Cortex of kidney (tissue), 1 donor: Measurements from ENCODE around the gene TAOK1.

Source experiments
- DNase-seq: peaks from one replicate; lab custom pipeline; 2025; lab: John Stamatoyannopoulos, UW

Gene TAOK1

DNA sequence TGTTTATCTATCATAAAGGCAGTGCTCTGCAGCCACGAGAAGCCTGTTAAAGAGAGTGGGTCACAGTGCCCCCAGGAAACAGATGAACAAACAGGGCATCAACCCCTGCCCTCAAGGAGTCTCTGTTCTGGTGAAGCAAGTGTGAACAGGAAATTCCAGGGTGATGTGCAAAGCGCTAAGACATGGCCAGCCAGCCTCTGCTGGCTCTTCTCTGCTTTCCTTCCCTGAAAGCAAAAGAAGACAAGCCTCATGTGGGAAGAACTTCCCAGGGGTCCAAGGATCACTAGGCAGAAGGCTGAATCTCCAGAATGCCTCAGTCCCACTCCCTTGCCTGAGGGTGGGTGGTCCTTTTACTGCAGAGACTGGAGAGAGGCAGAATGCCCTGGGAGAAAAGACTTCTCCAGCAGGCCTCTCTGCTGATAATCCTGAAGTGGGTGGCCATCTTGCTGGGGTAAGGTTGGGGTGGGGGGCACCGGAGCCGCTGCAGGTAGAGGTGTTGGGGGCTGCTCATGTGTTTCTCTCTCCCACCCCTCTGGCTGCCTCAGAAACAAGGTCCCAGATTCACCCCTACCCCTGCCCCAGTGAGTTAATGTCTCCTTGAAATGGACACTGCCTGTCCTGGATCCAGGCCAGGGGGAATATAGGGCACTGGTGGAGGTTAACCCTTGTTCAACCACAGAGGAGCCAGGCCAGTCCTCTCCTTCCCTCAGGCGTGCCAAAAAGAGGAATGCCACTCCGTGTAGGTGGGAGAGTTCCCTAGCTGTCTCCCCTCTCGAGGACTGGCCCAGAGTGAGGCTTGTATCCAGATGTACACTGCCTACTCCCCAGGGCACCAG, 205.2 kb downstream of the TAOK1 start:
- DNase-seq: no peak

DNA sequence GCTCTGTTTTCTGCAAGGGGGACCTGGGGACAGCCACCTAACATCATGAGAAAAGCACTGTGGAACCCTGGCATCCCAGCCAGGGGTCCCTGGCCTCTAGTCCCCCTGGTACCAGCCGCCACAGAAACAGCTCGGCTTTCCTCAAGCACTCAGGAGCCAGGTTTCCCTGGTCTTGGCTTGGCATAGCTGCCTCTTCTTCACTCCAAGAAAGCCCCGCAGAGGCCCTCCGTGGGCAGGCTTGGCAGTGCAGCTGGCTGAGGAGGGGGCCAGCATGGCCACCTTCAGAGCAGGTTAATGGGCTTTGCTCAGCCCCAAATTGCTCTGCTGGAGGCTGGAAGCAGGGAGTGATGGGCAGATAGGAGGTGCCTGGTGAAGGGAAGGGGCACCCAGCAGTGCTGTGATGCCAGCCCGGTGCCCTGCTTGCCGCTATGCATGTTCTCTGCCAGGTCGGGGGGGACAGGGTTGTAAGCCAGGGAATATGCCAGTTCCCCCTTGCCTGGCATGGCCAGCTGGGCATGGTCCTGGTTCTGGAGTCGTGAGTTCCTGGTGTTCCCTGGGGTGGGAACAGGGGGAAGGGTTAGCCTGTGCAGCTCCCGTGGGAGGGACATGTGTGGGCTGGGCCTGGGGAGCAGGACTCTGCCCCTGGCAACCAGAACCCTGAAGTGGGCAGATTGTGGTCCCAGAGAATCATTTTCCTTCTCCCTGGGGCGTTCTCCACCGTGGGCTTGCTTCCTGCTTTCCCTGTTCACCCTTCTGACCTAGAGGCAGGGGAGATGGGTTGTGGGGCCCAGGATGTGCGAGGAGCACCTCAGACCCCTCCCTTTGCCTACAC, 206.0 kb downstream of the TAOK1 start:
- DNase-seq: no peak

DNA sequence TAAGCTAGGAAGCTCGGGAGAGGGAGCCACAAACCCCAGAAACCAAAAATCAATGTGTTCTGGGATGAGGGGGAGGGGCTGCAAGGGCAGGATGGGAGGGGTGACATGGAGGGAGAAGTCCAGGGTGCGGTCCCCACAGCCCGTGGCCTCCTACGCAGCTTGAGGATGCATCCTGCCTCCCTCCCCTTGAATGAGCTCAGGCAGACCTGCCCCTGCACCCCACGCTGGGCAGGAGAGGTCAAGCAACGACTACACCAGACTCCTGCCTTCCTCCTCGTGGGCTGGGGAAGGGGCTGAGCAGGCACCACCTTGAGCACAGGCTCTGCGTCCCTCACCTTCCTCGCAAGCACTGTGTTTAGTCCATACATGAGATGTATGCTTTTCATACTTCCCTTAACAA, 206.6 kb downstream of the TAOK1 start:
- DNase-seq: no peak

DNA sequence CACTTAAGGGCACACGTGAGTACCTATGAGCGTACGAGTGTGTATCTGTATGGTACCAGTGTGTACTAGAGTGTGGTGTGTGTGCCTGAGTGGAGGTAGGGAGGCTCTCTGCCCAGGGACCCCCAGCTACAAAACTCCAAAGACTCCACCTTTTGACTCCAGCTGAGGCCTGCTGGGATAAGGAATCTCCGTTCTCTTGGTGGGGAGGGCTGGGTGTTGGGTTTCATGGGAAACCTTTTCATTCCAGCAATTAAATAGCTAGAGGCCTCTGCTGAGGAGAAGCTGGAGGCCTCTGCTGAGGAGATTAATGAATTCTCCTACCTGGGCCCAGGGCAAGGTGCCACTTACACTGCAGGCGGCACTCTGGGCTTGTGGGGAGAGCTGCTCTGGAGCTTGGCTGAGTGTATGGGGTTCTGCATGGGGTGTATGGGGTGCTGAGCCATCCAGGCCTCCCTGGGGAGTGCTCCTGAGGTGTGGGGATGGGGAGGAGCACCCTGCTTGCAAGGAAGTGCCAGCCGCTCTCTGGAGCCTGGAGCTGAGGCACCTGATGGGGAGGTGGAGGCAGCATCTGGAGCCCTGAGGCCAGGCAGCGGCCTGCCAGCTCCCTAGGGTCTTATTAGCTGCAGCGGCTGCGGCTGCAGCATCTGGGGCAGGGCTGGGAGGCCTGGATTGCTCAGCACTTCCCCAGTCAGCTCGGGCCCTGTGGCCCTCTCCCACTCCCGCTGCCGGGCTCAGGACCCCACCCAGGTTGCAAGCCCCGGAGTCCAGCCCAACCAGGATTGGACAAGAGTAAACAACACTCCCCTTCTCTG, 207.4 kb downstream of the TAOK1 start:
- no peak for DNase-seq
